Hepatocyte (in vitro differentiated cells): ENCODE measurements around the gene BICD2. TPM values are rescaled to one million over a fixed set of nuclear protein-coding genes. Genes with fewer than 3 reads are reported as not detected.

Source experiments
- DNase-seq: peaks from one replicate; pipeline ENCODE4 v3.0.0-alpha.2; 2016; ENCODE audit warnings: low spot score
- H2AFZ ChIP-seq: fragments of 200-600 bp; sonication (generic); 2 replicates; pipeline ENCODE4 v1.6.0; 2016; ENCODE audit warnings: antibody characterized with exemption, mild to moderate bottlenecking
- H3K27ac ChIP-seq: fragments of 200-600 bp; sonication (generic); 2 replicates; pipeline ENCODE4 v1.5.1; 2016; ENCODE audit warnings: mild to moderate bottlenecking
- H3K27me3 ChIP-seq: fragments of 200-600 bp; sonication (generic); 2 replicates; pipeline ENCODE4 v1.6.1; 2016
- H3K36me3 ChIP-seq: fragments of 200-600 bp; sonication (generic); replicated peaks from 2 replicates; pipeline ENCODE4 v1.5.1; 2016; ENCODE audit warnings: low read depth; ENCODE audit not compliant: insufficient read depth
- H3K4me1 ChIP-seq: fragments of 200-600 bp; sonication (generic); 2 replicates; pipeline ENCODE4 v1.5.1; 2016; ENCODE audit warnings: mild to moderate bottlenecking, moderate library complexity; ENCODE audit not compliant: insufficient read depth
- H3K4me2 ChIP-seq: fragments of 200-600 bp; sonication (generic); 2 replicates; pipeline ENCODE4 v1.6.0; 2016
- H3K4me3 ChIP-seq: fragments of 200-600 bp; sonication (generic); 2 replicates; pipeline ENCODE4 v1.5.1; 2016; ENCODE audit warnings: mild to moderate bottlenecking
- H3K79me2 ChIP-seq: fragments of 200-600 bp; sonication (generic); 2 replicates; pipeline ENCODE4 v1.6.0; 2017; ENCODE audit warnings: mild to moderate bottlenecking
- H3K9me2 ChIP-seq: fragments of 200-600 bp; sonication (generic); replicated peaks from 2 replicates; pipeline ENCODE4 v1.6.0; 2017; ENCODE audit warnings: mild to moderate bottlenecking; ENCODE audit not compliant: insufficient read depth
- H3K9me3 ChIP-seq: fragments of 200-600 bp; sonication (generic); 2 replicates; pipeline ENCODE4 v1.5.1; 2016; ENCODE audit warnings: low read depth, mild to moderate bottlenecking
- H4K20me1 ChIP-seq: fragments of 200-600 bp; sonication (generic); 2 replicates; pipeline ENCODE4 v1.6.0; 2016; ENCODE audit warnings: mild to moderate bottlenecking; ENCODE audit not compliant: insufficient read depth, poor library complexity, severe bottlenecking
- CTCF ChIP-seq: fragments of 200-600 bp; sonication (generic); IDR thresholded peaks from 2 replicates; pipeline ENCODE4 v1.5.1; 2016; ENCODE audit warnings: antibody characterized with exemption, mild to moderate bottlenecking; ENCODE audit not compliant: poor library complexity
- EZH2 ChIP-seq: fragments of 200-600 bp; sonication (generic); IDR thresholded peaks from 2 replicates; pipeline ENCODE4 v1.6.1; 2016; ENCODE audit warnings: antibody characterized with exemption, mild to moderate bottlenecking, borderline replicate concordance
- EZH2phosphoT487 ChIP-seq: fragments of 200-600 bp; sonication (generic); IDR thresholded peaks from one replicate; pipeline ENCODE4 v1.6.1; 2018; ENCODE audit warnings: antibody characterized with exemption, mild to moderate bottlenecking, low read depth, moderate library complexity; ENCODE audit not compliant: unreplicated experiment, severe bottlenecking
- WGBS: methylation state at CpG from one replicate; pipeline ENCODE4 v1.1.6; 2016; ENCODE audit warnings: low lambda C conversion rate; ENCODE audit errors: missing lambda C conversion rate; 5-methylcytosine and 5-hydroxymethylcytosine counted together
- polyA plus RNA-seq: library from polyadenylated mRNA; unstranded; fragments of >200 nt; fragmentation: Nextera tagmentation; extraction: Ambion mirVana; gene quantifications from 2 replicates; pipeline ENCODE4 v1.2.1, GENCODE V29; 2016
- total RNA-seq: library from RNA; depleted of rRNA; stranded (reverse); fragments of >200 nt; gene quantifications from 2 replicates; pipeline ENCODE4 v1.2.3, GENCODE V29; 2014

The BICD2 gene
- total and polyA plus RNA-seq, 2 experiments from 2014 or later: 13.2 to 25.7 TPM

- peaks cover 10% of the 10 kb centered on the region for H3K79me2 ChIP-seq
- H3K4me3 ChIP-seq: no peak overlapping the region
- no peaks in the 10 kb centered on the region for H3K4me1 ChIP-seq
- H3K27me3 ChIP-seq: no peaks in the 10 kb centered on the region
- H3K4me2 ChIP-seq: no peak overlapping the region
- peaks cover 13% of the 10 kb centered on the region for H4K20me1 ChIP-seq
- no peak overlapping the region for H2AFZ ChIP-seq
- no peaks in the 10 kb centered on the region for H3K9me3 ChIP-seq
- no peaks in the 10 kb centered on the region for H3K9me2 ChIP-seq
- TF ChIP-seq CTCF: no peak
- no peak for TF ChIP-seq EZH2phosphoT487
- no peak for TF ChIP-seq EZH2
- H3K36me3 ChIP-seq: no peaks in the 10 kb centered on the region
- H3K27ac ChIP-seq: no peak overlapping the region
- DNase-seq: no peak
- 93% methylated on average over 4 of the region's 4 CpGs for WGBS
Observed at GRCh38 chr9:92725266-92725545, 39.4 kb downstream of the BICD2 start.

GRCh38 chr9:92724528-92725265 is 39.9 kb downstream of the BICD2 start:
- H3K36me3 ChIP-seq: no peaks in the 10 kb centered on the region
- 94% methylated on average over 10 of the region's 10 CpGs for WGBS

GRCh38 chr9:92723801-92724323 is 40.8 kb downstream of the BICD2 start:
- peaks cover 3% of the 10 kb centered on the region for H3K79me2 ChIP-seq
- 78% methylated on average over 9 of the region's 9 CpGs for WGBS

More at GRCh38 chr9:92724528-92725265, 39.9 kb downstream of the BICD2 start:
- Histone ChIP-seq H3K4me1 (no peaks in the 10 kb centered on the region), H3K4me2 (no peak overlapping the region), H3K9me3 (no peaks in the 10 kb centered on the region), H2AFZ (no peak overlapping the region), H3K9me2 (no peaks in the 10 kb centered on the region), H3K27ac (no peak overlapping the region), H4K20me1 (peaks cover 8% of the 10 kb centered on the region), H3K4me3 (no peak overlapping the region), H3K27me3 (no peaks in the 10 kb centered on the region), H3K79me2 (peaks cover 4% of the 10 kb centered on the region)
- no peak for TF ChIP-seq EZH2phosphoT487
- TF ChIP-seq CTCF: no peak
- no peak for TF ChIP-seq EZH2
- no peak for DNase-seq

More at GRCh38 chr9:92723801-92724323, 40.8 kb downstream of the BICD2 start:
- peak overlapping the region; percentile 60 for H3K27ac ChIP-seq
- H3K36me3 ChIP-seq: no peaks in the 10 kb centered on the region
- no peaks in the 10 kb centered on the region for H3K27me3 ChIP-seq
- no peaks in the 10 kb centered on the region for H3K4me1 ChIP-seq
- no peaks in the 10 kb centered on the region for H3K9me3 ChIP-seq
- no peak overlapping the region for H2AFZ ChIP-seq
- DNase-seq: no peak
- TF ChIP-seq EZH2phosphoT487 (no peak), CTCF (no peak), EZH2 (no peak)
- no peak overlapping the region for H3K4me2 ChIP-seq
- no peaks in the 10 kb centered on the region for H3K9me2 ChIP-seq
- H4K20me1 ChIP-seq: peaks cover 4% of the 10 kb centered on the region
- no peak overlapping the region for H3K4me3 ChIP-seq
